ENCODE data around the gene NFATC1.

The NFATC1 gene

GRCh38 chr18:79508565-79509535 is 113.1 kb downstream of the NFATC1 start:
- in situ Hi-C loops (cut with MboI; ENCODE audit: low pct_unique_long_range_greater_than_20kb, low sequenced_read_pairs) = no loop called here

DNA sequence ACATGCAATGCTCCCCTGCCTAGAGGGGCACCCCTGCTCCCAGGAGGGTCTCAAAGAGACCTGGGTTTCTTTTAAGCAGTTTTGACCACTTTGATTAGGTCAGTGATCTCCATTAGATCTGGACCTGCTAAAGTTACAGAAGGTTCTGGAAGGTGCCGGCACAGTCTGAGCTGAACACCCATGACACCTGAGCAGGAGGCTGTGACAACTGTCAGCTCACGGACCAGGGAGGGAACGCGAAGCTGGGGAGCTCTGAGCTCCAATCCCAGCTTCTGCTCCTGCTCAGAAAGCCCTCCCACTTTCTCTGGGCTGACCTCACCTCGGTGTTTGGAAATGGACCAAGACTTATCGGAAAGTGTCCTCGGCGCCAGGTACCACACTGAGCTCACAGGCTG is 113.8 kb downstream of the NFATC1 start:
- in situ Hi-C loops (cut with MboI; ENCODE audit: low pct_unique_long_range_greater_than_20kb, low sequenced_read_pairs) = no loop called here
- no peak for DNase-seq

More at GRCh38 chr18:79508565-79509535, 113.1 kb downstream of the NFATC1 start:
- peak; percentile 53 for DNase-seq

DNA sequence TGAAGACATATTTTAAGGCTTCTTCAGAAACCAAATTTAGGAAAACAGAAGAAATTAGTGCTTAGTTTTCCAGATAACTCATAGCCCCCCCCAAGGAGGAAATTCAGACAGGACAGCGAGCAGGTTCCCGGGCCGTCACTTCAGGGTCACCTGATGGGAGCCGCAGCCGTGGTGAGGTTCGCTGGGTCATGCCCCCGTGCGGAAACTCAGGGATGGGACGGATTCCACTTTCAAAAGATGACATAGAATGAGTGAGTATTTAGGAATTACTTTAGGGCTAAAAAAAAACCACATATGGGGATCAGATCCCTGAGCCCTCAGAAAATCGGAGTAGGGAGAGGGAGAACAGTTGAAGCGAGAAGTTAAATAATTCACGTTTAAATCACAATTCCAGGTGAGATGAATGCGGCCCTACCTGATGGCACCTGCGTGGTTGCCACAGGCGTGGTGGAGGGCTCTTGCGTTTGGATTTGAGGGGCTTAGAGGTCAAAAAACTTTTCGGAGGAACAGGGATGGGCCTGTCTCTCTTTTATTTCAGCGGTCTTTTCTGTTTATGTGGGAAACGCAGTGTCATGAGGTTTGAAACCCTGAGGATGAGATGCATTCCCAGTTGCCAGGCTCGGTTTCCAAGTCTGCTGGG is 114.4 kb downstream of the NFATC1 start:
- in situ Hi-C loops (cut with MboI; ENCODE audit: low pct_unique_long_range_greater_than_20kb, low sequenced_read_pairs) = loop anchor here (10.0 kb wide), 1 partner anchor 105 kb away; no protein-coding TSS in a partner anchor
- no peak for DNase-seq

- no peak for DNase-seq
- in situ Hi-C loops (cut with MboI; ENCODE audit: low pct_unique_long_range_greater_than_20kb, low sequenced_read_pairs) = loop anchor here (10.0 kb wide), 1 partner anchor 106 kb away; no protein-coding TSS in a partner anchor
These were observed 115.1 kb downstream of the NFATC1 start for GRCh38 chr18:79510731-79511241.

DNA sequence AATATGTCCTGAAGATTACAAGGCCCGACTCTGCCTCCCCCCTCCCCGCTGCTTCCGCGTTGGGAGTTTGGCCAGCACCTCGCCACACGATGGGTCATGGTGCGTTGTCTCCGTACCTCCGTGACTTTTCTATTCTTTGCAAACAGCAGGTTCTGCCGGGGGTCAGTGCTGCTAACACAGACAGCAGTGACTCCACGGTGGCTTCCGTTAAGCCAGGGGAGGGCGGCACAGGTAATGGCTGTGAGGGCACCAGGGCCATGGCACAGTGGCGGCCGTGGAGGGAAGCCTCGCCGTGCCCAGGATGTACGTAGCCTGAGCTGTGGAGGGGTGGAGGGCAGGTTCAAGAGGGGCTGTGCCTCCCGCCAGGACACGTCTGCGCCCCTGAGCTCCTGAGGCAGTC is 115.5 kb downstream of the NFATC1 start:
- DNase-seq = no peak
- in situ Hi-C loops (cut with MboI; ENCODE audit: low pct_unique_long_range_greater_than_20kb, low sequenced_read_pairs) = loop anchor here (10.0 kb wide), 1 partner anchor 106 kb away; no protein-coding TSS in a partner anchor

- in situ Hi-C loops (cut with MboI; ENCODE audit: low pct_unique_long_range_greater_than_20kb, low sequenced_read_pairs) = loop anchor here (10.0 kb wide), 1 partner anchor 107 kb away; no protein-coding TSS in a partner anchor
- no peak for DNase-seq
These were observed 116.1 kb downstream of the NFATC1 start for GRCh38 chr18:79511671-79512301.

GRCh38 chr18:79512461-79513380 is 117.0 kb downstream of the NFATC1 start:
- in situ Hi-C loops (cut with MboI; ENCODE audit: low pct_unique_long_range_greater_than_20kb, low sequenced_read_pairs) = loop anchor here (10.0 kb wide), 1 partner anchor 108 kb away; no protein-coding TSS in a partner anchor
- no peak for DNase-seq

DNA sequence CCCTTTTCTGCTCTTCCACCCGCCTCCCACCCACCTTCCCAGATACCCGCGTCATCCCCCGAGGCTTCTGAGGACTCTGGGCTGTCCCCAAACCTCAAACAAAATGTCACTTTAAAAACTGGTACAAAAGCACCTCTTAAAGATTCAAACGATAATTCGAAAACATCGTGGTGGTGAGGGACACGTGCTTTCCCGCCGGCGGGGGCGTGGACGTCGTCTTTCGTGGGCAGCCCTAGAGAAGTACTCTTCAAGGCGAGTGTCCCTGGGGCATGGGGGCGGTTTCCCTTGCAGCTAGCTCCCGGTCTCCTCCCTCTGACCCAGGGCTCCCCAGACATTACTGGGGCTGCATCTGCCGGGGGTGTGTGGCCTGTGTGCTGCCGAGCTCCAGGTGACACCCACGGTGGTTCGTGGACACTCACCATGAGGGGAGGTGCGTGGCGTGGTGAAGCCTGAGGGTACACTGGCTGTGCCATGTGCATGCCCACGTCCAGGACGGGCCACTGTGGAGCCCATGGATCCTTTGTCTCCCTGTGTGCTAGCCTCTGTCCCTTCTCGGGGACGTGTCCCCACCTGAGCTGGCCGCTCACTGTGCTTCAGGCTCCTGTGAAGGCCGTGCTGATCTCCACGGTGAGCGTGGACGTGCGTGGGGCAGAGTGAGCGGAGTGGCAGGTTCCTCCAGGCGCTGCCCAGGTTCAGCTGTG is 117.8 kb downstream of the NFATC1 start:
- no peak for DNase-seq
- in situ Hi-C loops (cut with MboI; ENCODE audit: low pct_unique_long_range_greater_than_20kb, low sequenced_read_pairs) = loop anchor here (10.0 kb wide), 1 partner anchor 109 kb away; no protein-coding TSS in a partner anchor

DNA sequence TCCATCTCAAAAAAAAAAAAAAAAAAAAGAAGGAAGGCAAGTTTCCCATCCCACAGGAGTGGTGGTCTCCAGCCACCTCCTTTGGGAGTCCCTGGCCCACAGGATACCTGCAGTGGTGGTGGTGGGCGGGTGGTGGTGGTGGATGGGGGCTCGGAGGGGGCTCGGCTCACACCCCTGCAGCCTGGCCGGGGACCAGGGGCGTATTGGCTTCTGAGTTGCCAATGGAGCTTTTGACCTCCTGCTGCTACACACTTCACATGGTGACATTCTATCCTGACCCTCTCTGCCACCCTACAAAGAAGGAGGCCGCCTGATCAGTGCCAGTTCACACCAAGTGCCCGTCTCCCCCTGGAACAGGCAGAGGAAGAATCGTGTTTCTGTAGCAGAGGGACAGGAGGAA is 119.6 kb downstream of the NFATC1 start:
- in situ Hi-C loops (cut with MboI; ENCODE audit: low pct_unique_long_range_greater_than_20kb, low sequenced_read_pairs) = loop anchor here (10.0 kb wide), 1 partner anchor 111 kb away; no protein-coding TSS in a partner anchor
- DNase-seq = no peak

- no peak for DNase-seq
- in situ Hi-C loops (cut with MboI; ENCODE audit: low pct_unique_long_range_greater_than_20kb, low sequenced_read_pairs) = loop anchor here (10.0 kb wide), 1 partner anchor 111 kb away; no protein-coding TSS in a partner anchor
These were observed 120.2 kb downstream of the NFATC1 start for GRCh38 chr18:79515944-79516351.

- in situ Hi-C loops (cut with MboI; ENCODE audit: low pct_unique_long_range_greater_than_20kb, low sequenced_read_pairs) = loop anchor here (10.0 kb wide), 1 partner anchor 112 kb away; no protein-coding TSS in a partner anchor
- no peak for DNase-seq
These were observed 120.8 kb downstream of the NFATC1 start for GRCh38 chr18:79516441-79516931.

DNA sequence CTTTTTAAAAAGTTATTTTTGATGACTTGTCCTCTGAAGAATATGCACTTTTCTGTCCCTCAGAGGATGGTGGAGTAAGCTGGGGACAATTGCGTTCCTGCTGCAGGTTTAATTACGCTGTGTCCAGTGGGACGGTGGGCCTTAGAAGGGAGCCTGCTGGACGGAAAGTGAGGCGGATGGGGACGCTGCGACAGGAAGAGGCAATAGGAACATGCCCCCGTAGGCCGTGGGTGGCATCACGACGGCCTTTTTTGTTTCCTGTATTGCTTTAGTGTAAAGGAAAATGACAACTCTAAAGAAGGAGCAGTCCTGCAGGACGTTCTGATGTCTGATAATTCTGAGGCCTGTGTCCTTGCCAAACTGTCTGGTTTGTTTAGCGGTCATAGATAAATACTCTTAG is 121.6 kb downstream of the NFATC1 start:
- in situ Hi-C loops (cut with MboI; ENCODE audit: low pct_unique_long_range_greater_than_20kb, low sequenced_read_pairs) = loop anchor here (10.0 kb wide), 1 partner anchor 113 kb away; no protein-coding TSS in a partner anchor
- DNase-seq = no peak

DNA sequence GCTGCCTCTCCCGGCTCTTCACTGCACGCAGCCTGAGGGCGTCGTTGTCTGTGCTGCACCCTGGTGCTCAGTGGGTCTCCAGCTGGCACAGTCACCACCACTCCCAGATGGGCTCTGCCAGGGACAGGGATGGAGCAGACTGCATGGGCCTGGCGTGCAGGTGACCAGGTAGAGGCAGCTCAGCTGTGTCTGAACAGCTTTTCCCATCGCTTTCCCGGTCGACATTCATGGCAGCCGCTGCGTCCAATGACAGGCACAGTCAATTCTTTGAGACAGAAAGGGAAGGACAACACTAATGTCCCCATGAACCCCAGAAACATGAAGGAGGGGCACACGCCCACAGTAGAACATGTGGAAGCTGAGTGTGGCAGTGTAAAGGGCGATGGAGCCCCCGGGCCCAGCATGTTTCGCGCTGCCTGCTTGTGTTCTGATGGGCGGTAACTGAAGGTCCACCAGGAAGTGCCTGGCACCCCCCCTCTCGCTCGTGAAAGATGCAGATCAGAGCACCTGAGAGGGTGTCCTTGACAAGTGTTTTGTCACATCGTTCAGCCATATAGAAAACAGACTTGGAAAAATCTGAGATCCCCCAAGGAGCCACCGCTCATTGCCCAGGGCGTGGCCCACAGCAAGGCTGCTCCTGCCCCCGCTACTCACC is 122.4 kb downstream of the NFATC1 start:
- in situ Hi-C loops (cut with MboI; ENCODE audit: low pct_unique_long_range_greater_than_20kb, low sequenced_read_pairs) = loop anchor here (10.0 kb wide), 1 partner anchor 113 kb away; no protein-coding TSS in a partner anchor
- no peak for DNase-seq

DNA sequence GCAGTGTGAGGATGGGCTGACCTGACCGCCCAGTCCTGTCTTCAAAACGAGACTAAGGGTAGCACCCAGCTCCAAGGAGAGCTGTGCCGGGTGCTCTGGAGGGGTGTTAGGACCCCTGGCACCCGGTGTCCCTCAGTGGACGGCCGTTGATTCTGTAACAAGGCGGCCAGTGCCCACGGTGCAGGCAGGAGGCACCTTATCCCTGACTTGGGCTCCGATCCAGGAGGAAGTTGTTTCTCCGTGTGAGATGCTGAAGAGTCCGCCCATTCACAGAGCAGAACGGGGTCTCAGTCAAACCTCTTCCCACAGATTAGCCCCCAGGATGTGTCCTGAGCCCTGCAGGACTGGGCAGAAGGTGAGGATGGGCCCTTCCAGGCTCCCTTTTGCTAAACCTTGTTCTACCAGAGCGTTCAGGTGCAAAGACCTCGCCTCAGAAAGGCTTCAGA is 123.0 kb downstream of the NFATC1 start:
- in situ Hi-C loops (cut with MboI; ENCODE audit: low pct_unique_long_range_greater_than_20kb, low sequenced_read_pairs) = loop anchor here (10.0 kb wide), 1 partner anchor 114 kb away; no protein-coding TSS in a partner anchor
- DNase-seq = no peak

DNA sequence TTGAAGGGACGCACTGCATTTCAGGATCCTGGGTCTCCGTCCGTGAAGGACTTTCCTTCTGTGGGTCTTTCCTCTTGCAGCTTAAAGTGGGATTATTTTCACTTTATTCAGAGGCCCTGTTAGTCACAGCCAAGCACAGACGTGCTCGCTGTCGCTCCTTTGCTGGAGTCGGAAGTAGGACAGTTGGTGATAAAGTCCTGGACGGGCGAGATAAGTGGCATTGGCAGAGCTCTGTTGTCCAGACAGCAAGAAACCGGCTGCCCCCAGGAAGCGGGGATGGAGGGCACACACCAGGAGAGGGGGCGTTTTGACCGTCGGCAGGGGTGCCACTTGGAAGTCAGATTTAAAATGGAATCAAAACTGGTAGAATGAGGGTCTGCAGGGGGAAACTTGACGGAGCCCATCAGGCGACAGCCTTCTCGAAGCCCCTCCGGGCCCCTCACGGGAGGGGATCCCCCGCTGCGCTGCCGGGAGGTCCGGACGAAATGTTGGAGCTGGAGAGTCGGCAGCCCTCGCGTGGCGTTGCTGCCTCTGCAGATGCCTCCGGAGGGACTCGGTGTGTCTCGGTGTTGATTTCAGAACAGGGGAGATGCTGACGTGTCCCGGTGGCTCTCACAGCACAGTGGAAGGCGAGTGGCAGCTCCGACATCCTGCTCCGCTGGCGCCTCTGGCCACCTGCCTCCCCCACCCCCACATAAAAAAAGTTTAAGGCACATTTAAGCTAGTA is 124.2 kb downstream of the NFATC1 start:
- no peak for DNase-seq
- in situ Hi-C loops (cut with MboI; ENCODE audit: low pct_unique_long_range_greater_than_20kb, low sequenced_read_pairs) = loop anchor here (10.0 kb wide), 2 partner anchors 115 to 135 kb away; no protein-coding TSS in a partner anchor
